GM18498 (cell line): ENCODE results near the gene E2F1.
"Not testable (repeated sequence)": the region's sequence is repeated elsewhere in the genome, so short reads cannot be mapped to it uniquely, and the experiment has no call there.

Experiments used
- ATAC-seq: cut with Tn5 transposase; IDR thresholded peaks from one replicate; pipeline ENCODE4 v1.9.1; 2021; ENCODE audit warnings: mild to moderate bottlenecking, moderate library complexity; ENCODE audit not compliant: unreplicated experiment

The E2F1 gene

DNA sequence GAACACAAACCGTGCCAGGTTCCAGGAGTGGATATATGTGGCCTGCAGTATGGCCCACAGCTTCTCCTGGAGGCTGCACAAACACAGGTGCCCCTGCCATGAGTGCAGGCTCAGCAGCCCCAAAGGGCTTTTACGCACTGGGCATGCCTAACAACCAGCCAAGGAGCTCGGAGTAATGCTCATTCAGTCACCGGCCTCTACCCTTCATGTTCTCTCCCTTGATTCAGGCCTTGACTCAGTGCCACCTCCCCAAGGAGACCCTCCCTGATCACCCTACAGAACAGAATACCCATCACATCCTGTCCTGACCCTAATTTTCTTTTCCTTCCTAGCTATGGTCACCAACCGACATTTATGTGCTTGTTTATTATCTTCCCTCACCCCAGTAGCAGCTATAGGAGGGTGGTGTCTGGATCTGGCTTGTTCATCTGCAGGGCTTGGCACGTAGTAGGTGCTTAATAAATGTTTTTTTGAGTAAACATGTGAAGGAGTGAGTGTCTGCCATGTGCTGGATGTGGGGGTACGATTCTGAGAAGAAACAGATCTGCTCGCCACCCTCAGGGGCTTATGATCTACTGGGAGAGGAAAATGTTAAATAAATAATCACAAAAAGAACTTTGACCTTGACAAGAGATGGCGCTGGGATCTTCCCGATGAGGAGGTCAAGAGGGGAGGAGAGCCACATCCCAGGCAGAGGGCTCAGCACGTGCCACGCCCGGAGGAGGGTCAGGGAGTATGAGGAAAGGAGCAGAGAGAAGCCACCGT lies 24.7 kb upstream of the E2F1 start:
- no peak for ATAC-seq

DNA sequence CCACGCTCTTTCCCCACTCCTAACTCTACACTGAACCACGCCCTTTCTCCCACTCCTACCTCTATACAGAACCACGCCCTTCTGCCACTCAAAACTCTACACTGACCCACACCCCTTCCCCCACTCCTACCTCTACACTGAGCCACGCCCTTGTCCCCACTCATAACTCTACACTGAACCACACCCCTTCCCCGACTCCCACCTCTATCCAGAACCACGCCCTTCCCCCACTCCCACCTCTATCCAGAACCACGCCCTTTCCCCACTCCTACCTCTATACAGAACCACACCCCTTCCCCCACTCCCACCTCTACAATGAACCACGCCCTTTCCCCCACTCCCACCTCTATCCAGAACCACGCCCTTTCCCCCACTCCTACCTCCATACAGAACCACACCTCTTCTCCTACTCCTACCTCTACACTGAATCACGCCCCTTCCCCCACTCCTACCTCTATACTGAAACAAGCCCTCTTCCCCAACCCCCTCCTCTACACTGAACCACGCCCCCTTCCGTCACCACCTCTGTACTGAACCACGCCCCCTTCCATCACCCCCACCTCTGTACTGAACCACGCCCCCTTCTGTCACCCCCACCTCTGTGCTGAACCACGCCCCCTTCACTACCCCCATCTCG lies 23.8 kb upstream of the E2F1 start:
- ATAC-seq = no peak

DNA sequence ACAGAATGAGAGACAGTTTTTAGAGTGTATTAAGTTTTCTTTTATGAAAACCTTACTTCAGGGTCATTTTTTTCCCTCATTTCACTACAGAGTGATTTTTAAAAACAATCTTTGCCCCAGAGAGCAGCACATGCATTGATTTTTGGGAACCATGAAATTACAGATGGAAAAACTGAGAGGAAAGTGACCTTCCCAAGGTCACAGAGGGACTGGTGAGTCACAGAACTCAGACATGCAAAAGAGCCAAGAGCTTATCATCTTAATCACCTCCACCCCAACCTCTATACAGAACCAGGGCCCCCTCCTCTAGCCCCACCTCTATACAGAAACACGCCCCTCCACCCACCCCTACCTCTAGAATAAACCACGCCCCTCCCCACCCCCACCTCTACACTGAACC lies 23.2 kb upstream of the E2F1 start:
- no peak for ATAC-seq

DNA sequence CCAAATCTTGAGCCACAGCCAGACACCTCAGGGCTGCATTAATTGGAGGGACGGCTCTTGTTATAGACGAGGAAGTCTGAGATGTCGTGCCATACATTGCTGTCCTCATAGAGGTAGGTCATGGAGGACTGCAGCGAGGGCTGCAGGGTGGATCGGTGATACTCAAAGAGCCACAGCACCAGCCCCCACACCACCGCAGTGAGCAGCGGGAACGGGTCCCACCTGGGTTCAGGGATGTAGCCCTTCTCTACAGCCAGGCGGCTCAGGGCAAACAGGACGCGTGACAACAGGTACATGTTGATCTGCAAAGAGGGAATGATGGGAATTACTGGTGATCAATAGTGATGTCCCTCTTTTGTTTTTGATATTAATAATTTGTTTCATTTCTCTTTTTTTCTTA lies 21.5 kb upstream of the E2F1 start:
- ATAC-seq = no peak

DNA sequence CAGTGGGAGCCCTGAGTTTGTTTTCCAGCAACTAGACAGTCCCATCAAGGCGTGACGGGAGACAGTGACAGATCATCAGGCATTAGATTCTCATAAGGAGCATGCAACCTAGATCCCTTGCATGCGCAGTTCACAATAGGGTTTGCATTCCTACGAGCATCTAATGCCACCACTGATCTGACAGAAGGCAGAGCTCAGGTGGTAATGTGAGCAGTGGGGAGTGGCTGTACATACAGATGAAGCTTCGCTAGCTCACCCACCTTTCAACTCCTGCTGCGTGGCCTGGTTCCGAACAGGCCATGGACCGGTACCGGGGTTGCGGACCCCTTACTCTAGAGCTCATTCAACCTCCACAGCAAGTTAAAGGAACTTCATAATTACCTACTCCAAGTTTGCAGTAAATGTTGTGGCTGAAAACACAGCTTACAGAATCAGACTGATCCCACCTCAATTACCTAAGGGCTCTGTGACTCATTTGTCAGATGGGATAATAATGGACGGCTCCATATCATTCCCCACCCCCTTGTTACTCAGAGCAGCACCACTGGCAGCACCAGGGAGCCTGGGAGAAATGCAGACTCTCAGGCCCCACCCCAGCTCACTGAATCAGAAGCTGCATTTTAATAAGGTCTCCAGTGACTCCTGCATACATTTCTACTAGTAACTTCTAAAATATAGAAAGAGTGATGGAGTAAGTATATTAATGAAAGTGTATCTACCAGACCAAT lies 18.2 kb upstream of the E2F1 start:
- ATAC-seq = no peak

DNA sequence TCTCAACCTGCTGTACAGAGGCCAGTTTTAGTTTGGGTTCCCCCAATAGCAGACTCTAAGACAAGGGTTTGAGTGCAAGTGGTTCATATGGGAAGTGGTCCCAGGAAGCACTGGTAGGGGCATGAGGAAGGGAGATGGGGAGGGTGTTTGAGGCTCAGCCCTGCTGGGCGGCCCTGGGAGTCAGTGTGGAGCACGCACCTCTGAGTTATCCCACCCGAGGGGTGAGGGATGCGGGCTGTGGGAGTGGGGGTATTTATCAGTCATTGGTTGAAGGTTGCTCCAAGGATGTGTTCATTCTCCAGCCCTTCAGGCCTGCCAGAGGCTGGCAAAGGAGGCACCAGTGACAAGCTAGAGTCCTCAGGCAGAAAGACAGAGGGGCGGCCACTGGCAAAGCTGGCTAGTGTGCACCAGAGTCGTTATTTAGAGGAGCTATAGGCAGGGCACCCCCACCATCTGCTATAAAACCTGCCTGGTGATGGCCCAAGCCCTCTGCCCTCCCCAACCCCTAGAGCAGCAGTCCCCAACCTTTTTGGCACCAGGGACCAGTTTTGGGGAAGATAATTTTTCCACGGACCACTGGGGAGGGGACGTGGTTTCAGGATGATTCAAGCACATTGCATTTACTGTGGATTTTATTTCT lies 17.4 kb upstream of the E2F1 start:
- no peak for ATAC-seq

DNA sequence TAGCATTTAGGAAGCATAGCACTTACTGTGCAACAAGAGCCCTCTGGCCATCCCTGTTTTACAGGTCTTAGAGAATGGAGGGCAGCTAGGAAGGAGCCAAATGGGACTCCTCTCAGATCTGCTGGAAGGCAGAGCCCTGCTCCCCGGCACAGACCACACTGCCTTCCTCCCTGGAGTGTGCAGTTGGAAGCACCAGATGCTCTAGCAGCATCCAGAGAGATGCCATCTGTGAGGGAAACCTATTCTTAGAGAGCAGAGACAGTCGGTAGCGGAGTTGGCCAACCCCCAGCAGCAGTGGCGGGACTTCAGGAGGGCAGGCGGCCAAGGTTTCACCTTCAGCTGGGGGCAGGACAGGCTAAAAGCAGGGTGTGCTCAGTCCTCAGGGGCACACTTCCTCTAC lies 16.7 kb upstream of the E2F1 start:
- ATAC-seq = no peak

DNA sequence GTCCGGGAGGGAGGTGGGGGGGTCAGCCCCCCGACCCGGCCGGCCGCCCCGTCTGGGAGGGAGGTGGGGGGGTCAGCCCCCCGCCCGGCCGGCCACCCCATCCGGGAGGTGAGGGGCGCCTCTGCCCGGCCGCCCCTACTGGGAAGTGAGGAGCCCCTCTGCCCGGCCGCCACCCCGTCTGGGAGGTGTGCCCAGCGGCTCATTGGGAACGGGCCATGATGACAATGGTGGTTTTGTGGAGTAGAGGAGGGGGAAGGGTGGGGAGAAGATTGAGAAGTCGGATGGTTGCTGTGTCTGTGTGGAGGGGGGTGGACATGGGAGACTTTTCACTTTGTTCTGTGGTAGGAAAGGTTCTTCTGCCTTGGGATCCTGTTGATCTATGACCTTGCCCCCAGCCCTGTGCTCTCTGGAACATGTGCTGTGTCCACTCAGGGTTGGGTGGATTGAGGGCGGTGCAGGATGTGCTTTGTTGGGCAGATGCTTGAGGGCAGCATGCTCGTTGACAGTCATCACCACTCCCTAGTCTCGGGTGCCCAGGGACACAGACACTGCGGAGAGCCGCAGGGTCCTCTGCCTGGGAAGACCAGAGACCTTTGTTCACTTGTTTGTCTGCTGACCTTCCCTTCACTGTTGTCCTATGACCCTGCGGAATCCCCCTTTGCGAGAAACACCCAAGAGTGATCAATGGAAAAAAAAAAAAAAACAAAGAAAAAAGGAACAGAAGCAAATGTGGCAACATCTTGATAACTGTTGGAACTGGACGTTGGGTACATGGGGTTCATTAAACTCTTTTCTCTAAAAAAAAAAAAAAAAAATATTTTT lies 15.7 kb upstream of the E2F1 start:
- ATAC-seq = no peak

DNA sequence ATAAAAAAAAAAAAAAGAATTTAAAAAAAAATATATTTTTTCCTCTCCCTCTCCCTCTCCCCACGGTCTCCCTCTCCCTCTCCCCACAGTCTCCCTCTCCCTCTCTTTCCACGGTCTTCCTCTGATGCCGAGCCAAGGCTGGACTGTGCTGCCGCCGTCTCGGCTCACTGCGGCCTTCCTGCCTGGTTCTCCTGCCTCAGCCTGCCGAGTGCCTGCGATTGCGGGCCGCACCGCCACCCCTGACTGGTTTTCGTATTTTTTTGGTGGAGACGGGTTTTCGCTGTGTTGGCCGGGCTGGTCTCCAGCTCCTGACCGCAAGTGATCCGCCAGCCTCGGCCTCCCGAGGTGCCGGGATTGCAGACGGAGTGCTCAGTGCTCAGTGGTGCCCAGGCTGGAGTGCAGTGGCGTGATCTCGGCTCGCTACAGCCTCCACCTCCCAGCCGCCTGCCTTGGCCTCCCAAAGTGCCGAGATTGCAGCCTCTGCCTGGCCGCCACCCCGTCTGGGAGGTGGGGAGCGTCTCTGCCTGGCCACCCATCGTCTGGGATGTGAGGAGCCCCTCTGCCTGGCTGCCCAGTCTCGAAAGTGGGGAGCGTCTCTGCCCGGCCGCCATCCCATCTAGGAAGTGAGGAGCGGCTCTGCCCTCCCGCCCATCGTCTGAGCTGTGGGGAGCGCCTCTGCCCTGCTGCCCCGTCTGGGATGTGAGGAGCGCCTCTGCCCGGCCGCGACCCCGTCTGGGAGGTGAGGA lies 14.7 kb upstream of the E2F1 start:
- ATAC-seq = not testable (repeated sequence)

DNA sequence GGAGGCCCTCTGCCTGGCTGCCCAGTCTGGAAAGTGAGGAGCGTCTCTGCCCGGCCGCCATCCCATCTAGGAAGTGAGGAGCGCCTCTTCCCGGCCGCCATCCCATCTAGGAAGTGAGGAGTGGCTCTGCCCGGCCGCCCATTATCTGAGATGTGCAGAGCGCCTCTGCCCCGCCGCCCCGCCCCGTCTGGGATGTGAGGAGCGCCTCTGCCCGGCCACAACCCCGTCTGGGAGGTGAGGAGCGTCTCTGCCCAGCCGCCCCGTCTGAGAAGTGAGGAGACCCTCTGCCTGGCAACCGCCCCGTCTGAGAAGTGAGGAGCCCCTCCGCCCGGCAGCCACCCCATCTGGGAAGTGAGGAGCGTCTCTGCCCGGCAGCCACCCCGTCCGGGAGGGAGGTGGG lies 12.8 kb upstream of the E2F1 start:
- not testable (repeated sequence) for ATAC-seq

DNA sequence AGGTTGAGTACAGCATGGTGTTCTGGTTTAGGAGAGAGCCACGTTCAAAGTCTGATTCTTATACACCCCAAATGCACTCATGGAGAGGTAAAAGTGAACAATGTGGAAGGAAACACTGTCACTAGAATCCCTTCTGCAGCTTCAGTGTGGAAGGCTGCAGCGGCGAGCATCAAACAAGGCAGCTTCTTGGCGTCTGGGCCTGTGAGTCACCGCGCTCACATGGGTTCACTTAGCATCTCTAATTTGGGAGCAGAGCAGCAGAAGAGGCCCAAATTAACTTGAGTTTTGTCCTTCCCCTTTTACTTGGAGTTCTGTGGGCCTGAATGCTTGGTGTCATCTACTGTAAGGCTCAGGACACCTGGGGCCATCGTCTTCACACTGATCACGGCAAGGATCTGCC lies 10.9 kb upstream of the E2F1 start:
- ATAC-seq = no peak

DNA sequence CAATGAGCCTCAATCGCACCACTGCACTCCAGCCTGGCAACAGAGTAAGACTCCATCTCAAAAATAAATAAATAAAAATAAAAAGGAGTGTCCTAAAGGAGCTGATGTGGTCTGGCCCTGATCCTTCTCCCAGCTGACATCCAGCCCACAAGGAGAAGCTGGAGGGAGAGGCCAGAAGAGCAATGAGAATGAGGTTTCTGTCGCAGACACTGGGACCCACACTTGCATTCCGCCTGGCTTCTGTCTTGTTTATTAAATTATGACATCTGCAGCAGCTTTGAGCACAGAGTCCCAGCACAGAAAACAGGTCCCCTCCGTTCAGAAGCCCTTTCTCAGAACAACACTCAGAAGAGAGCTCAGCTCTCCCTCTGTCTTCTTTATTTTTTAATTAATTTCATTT lies 10.3 kb upstream of the E2F1 start:
- ATAC-seq = no peak

DNA sequence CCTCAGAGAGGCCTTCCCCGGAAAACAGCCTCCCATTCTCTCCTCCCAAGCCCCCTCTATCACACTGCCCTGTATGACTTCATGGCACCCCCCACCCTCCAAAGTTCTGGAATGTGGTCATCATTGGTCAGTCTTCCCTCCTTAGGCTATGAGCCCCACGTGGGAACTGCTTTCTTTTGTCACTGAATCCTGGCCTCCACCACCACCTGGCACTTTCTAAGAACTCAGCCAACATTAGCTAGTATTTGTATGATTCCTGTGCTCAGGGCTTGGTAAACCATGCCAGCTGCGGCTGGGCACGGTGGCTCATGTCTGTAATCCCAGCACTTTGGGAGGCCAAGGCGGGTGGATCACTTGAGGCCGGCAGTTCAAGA lies 8.4 kb upstream of the E2F1 start:
- ATAC-seq = no peak

DNA sequence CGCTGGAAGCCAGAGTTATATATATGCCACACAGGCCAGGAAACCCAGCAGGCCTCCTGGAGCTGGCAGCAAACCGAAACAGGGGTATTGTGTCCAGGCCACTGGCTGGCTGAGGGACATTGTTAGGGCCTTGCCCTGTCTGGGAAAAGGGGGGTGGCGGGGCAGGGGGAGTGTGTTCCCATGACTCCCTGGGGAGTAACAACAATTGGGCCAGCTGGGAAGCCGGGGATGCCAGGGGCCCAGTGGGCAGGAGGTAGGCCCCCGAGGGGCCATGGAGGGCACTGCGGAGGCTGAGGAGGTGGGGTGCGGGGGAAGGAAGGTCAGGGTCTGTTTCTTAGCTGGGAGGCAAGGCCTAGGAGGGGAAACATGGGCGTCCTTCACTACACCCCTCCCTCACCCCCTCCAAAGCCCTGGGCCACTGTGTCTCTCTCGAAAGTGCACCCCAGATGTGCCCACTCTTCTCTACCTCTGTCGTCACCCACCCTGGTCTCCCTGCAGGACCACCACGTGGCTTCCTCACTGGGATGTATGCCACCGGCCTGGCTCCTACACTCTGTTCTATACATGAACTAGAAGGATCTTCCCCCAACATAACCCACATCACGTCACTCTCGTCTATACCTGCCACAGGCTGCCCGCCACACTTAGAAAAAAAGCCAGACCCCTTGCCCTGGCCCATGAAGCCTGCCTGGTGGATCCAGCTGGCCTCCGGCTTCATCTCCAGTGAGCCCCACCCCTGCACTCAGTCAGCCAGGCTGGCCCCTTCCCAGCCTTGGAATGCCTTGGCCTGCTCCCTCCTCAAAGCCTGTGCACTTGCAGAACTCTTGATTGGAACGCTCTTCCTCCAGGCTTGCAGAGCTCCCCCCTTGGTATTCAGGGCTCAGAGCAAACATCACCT lies 7.8 kb upstream of the E2F1 start:
- no peak for ATAC-seq

DNA sequence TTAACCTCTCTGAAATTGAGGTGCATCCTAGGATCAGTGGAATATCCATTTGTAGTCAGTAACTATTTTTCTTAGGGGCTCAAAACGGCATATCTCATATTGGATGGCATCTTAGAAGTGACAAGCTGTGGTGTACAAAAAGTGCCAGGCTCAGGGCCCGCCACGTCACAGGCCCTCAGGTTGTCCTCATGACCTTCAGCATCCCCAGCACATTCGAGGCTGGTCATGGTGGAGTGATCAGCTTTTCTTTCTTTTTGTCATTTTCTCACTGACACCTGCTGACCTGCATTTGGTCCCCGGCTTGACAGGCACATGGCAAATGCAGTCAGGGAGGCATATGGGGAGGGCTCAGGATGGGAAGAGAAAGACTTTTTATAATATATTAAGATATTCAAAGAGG lies 7.1 kb upstream of the E2F1 start:
- ATAC-seq = no peak

DNA sequence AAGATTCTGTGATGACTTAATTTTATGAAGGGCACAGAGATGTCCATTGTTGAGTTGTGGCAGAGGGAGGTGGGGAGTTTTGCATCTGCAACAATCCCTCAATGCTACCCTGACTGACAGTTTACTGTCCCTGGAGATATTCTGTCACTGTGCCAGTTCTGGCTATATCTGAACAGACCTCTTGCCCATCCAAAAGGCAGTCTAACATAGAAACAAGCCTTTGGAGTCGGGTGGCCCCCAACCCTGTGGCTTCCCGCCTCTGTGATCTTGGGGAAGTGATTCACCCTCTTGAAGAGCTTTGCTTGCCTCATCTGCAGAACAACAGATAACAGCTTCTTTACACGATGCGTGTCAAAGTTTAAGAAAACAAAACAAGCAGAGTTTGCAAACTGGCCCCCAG lies 3.8 kb upstream of the E2F1 start:
- no peak for ATAC-seq

DNA sequence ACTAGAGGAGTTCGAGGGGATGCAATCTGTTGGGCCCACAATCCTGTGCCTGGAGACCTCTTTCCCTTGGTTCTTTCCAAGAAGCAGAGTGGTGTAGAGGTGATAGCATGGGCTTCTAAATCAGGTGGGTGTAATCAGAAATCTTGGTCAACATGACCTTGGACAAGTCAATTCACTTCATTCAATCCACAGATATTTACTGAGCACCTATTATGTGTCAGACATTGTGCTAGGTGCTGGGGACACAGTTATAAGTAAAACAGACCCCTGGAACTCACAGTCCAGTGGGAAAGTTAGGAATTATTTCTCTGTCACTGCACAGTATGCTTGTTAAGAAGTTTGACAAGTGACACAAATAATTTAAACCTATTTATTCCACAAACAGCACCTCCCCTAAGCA lies 3.3 kb upstream of the E2F1 start:
- ATAC-seq = no peak

DNA sequence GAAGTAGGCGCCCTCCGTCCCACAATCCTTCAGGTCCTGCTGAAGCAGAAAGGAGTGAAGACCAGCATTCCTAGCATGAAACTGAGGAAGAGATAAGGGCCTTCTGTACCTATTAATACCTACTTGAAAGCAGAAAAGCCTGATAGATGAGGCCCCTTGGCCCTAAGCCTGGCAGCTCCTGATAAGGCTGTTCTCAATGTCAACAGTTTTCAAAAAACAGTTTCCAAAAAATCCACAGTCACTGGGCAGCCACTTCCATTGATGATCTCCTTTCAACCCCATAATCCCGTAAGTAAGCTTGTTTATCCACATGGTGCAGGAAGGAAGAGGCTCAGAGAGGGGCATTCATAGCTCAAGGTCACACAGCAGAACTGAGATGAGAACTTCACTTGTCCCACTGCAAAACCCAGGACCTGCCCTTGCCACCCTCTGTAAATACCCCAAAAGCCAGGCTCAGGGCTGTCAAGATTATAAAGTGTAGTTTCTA lies 2.8 kb upstream of the E2F1 start:
- no peak for ATAC-seq
